KMS-11 (cell line): ENCODE data around the gene CRTAC1.

ENCODE experiments used
- H2AFZ ChIP-seq: fragments of 200-600 bp; sonication (generic); 2 replicates; pipeline ENCODE4 v1.6.1; 2016; ENCODE audit warnings: antibody characterized with exemption, mixed run types, low read depth
- H3K27ac ChIP-seq: fragments of 200-600 bp; sonication (generic); 2 replicates; pipeline ENCODE4 v1.6.1; 2016; ENCODE audit warnings: mild to moderate bottlenecking, mixed run types
- H3K27me3 ChIP-seq: fragments of 200-600 bp; sonication (generic); 2 replicates; pipeline ENCODE4 v1.6.1; 2017; ENCODE audit warnings: mild to moderate bottlenecking, low read depth, mixed run types, moderate library complexity; ENCODE audit not compliant: insufficient read depth
- H3K36me3 ChIP-seq: fragments of 200-600 bp; sonication (generic); 2 replicates; pipeline ENCODE4 v1.6.1; 2017; ENCODE audit warnings: mild to moderate bottlenecking, mixed run types; ENCODE audit not compliant: insufficient read depth
- H3K4me1 ChIP-seq: fragments of 200-600 bp; sonication (generic); 2 replicates; pipeline ENCODE4 v1.6.1; 2016; ENCODE audit warnings: mild to moderate bottlenecking, low read depth, mixed run types; ENCODE audit not compliant: poor library complexity, severe bottlenecking
- H3K4me2 ChIP-seq: fragments of 200-600 bp; sonication (generic); 2 replicates; pipeline ENCODE4 v1.7.0; 2016; ENCODE audit warnings: mild to moderate bottlenecking, mixed run types
- H3K4me3 ChIP-seq: fragments of 200-600 bp; sonication (generic); IDR thresholded peaks from 2 replicates; pipeline ENCODE4 v1.6.1; 2017; ENCODE audit warnings: low read depth, low read length, mixed read lengths; ENCODE audit not compliant: insufficient read depth
- H3K79me2 ChIP-seq: fragments of 200-600 bp; sonication (generic); 2 replicates; pipeline ENCODE4 v1.6.1; 2016; ENCODE audit warnings: low read depth, mixed run types; ENCODE audit not compliant: insufficient read depth
- H3K9ac ChIP-seq: fragments of 200-600 bp; sonication (generic); 2 replicates; pipeline ENCODE4 v1.6.1; 2016; ENCODE audit warnings: mild to moderate bottlenecking, mixed run types
- H4K20me1 ChIP-seq: fragments of 200-600 bp; sonication (generic); 2 replicates; pipeline ENCODE4 v1.6.1; 2016; ENCODE audit warnings: mild to moderate bottlenecking, mixed run types; ENCODE audit not compliant: insufficient read depth
- CTCF ChIP-seq: fragments of 200-600 bp; sonication (generic); conservative IDR thresholded peaks from 2 replicates; pipeline ENCODE4 v1.6.1; 2017; ENCODE audit warnings: low read depth, mild to moderate bottlenecking, antibody characterized with exemption, low read length, moderate library complexity, mixed read lengths

Gene CRTAC1

GRCh38 chr10:97974526-97975525, 55.6 kb downstream of the CRTAC1 start:
- no peaks in the 10 kb centered on the region for H3K27me3 ChIP-seq

GRCh38 chr10:97974100-97974499, 56.3 kb downstream of the CRTAC1 start:
- no peak overlapping the region for H3K4me3 ChIP-seq
- no peaks in the 10 kb centered on the region for H3K36me3 ChIP-seq
- H3K9ac ChIP-seq, result no peak overlapping the region
- H3K79me2 ChIP-seq, result no peaks in the 10 kb centered on the region
- no peaks in the 10 kb centered on the region for H4K20me1 ChIP-seq
- no peak overlapping the region for H3K27ac ChIP-seq
- H2AFZ ChIP-seq, result no peak overlapping the region
- no peaks in the 10 kb centered on the region for H3K4me1 ChIP-seq
- no peak overlapping the region for H3K4me2 ChIP-seq
- no peaks in the 10 kb centered on the region for H3K27me3 ChIP-seq
- TF ChIP-seq CTCF, result no peak

More at GRCh38 chr10:97974526-97975525, 55.6 kb downstream of the CRTAC1 start:
- no peaks in the 10 kb centered on the region for H3K36me3 ChIP-seq
- no peak overlapping the region for H2AFZ ChIP-seq
- no peaks in the 10 kb centered on the region for H3K79me2 ChIP-seq
- TF ChIP-seq CTCF, result no peak
- H3K27ac ChIP-seq, result no peak overlapping the region
- no peak overlapping the region for H3K4me2 ChIP-seq
- no peaks in the 10 kb centered on the region for H3K4me1 ChIP-seq
- H3K9ac ChIP-seq, result no peak overlapping the region
- no peak overlapping the region for H3K4me3 ChIP-seq
- no peaks in the 10 kb centered on the region for H4K20me1 ChIP-seq

GRCh38 chr10:97969538-97970079, 60.8 kb downstream of the CRTAC1 start:
- TF ChIP-seq CTCF, result no peak
- Histone ChIP-seq H3K27ac (no peak overlapping the region), H3K36me3 (no peaks in the 10 kb centered on the region), H3K4me2 (no peak overlapping the region), H3K4me1 (no peaks in the 10 kb centered on the region), H3K27me3 (no peaks in the 10 kb centered on the region), H2AFZ (no peak overlapping the region), H3K79me2 (no peaks in the 10 kb centered on the region), H4K20me1 (no peaks in the 10 kb centered on the region), H3K4me3 (no peak overlapping the region), H3K9ac (no peak overlapping the region)

- Histone ChIP-seq H3K79me2 (no peaks in the 10 kb centered on the region), H3K9ac (no peak overlapping the region), H3K4me1 (no peaks in the 10 kb centered on the region), H3K27me3 (no peaks in the 10 kb centered on the region), H3K27ac (no peak overlapping the region), H3K4me2 (no peak overlapping the region), H3K4me3 (no peak overlapping the region), H4K20me1 (no peaks in the 10 kb centered on the region), H3K36me3 (no peaks in the 10 kb centered on the region), H2AFZ (no peak overlapping the region)
- no peak for TF ChIP-seq CTCF
Observed at GRCh38 chr10:97964748-97965147, 65.7 kb downstream of the CRTAC1 start.
